Muscle layer of colon (tissue), 2 donors: ENCODE data around the gene NME8.

ENCODE experiments used
- H3K27ac ChIP-seq: one replicate; pipeline ENCODE4 v1.7.0; 2013; ENCODE audit warnings: low read depth, mild to moderate bottlenecking, low read length, moderate library complexity
- H3K27me3 ChIP-seq, 2 donors: one replicate each; pipeline ENCODE4 v1.7.0; 2013; ENCODE audit warnings: low read length in 2 of 2, mild to moderate bottlenecking in 2 of 2; ENCODE audit not compliant: insufficient read depth in 2 of 2, control insufficient read depth in 1 of 2
- H3K36me3 ChIP-seq: one replicate; pipeline ENCODE4 v1.7.0; 2013; ENCODE audit warnings: mild to moderate bottlenecking, low read length; ENCODE audit not compliant: insufficient read depth
- H3K4me1 ChIP-seq: one replicate; pipeline ENCODE4 v1.7.0; 2013; ENCODE audit warnings: mild to moderate bottlenecking, low read length; ENCODE audit not compliant: insufficient read depth
- H3K4me3 ChIP-seq, 2 donors: one replicate each; pipeline ENCODE4 v1.7.0; 2013; ENCODE audit warnings: low read length in 2 of 2, low read depth in 1 of 2, mild to moderate bottlenecking in 1 of 2, moderate library complexity in 1 of 2
- H3K9ac ChIP-seq: one replicate; pipeline ENCODE4 v1.7.0; 2013; ENCODE audit warnings: low read length
- H3K9me3 ChIP-seq: one replicate; pipeline ENCODE4 v1.7.0; 2013; ENCODE audit warnings: mild to moderate bottlenecking, low read length
- donor health status: abdominal sarcoma.
- donor health status: Adenocarcinoma of cecum.

Gene NME8

DNA sequence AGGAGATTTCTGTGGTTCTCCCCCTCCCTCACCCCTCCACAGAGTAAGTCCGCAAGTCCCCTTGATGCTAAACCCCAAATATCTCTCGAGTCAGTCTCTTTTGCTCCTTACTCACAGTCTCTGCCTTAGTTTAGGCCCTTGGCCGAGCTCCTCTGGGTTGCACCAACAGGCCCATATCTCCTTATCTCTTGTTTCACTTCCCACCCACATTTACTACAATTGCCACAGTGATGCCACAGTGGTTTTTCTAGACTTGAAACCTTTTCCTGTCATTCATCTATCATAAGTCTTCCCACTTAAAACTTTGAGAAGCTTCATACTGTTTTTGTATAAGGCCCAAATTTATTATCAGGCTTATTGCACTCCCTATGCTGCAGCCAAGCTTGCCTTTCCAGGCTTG, 23.4 kb upstream of the NME8 start:
- H3K27ac ChIP-seq: no peak overlapping the region
- no peak overlapping the region for H3K4me3 ChIP-seq
- no peaks in the 10 kb centered on the region for H3K9me3 ChIP-seq
- H3K27me3 ChIP-seq: no peaks in the 10 kb centered on the region
- H3K36me3 ChIP-seq: no peaks in the 10 kb centered on the region
- H3K4me1 ChIP-seq: no peaks in the 10 kb centered on the region
- no peak overlapping the region for H3K9ac ChIP-seq

GRCh38 chr7:37826825-37827224, 21.6 kb upstream of the NME8 start:
- Histone ChIP-seq H3K27ac (no peak overlapping the region), H3K9ac (no peak overlapping the region), H3K36me3 (no peaks in the 10 kb centered on the region), H3K27me3 (no peaks in the 10 kb centered on the region), H3K9me3 (no peaks in the 10 kb centered on the region), H3K4me3 (no peak overlapping the region), H3K4me1 (no peaks in the 10 kb centered on the region)

DNA sequence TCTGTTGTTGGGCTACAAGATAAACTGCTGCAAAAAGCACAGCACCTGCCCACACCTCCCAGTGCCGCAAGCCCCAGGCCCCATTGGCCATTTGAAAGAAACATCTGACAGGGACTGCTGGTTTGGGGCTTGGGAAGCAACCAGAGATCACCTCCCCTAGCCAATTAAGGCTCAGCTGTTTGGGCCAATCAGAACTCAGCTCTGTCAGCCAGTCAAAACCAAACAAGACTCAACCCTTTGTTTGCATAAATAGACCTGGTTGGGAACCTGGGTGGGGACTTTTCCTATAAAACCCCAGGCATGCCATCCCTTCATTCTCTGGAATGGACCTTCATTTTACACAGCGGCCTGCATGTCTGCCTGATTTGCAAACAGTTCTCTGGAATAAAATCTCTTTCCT, 17.2 kb upstream of the NME8 start:
- H3K9me3 ChIP-seq: no peaks in the 10 kb centered on the region
- no peak overlapping the region for H3K9ac ChIP-seq
- no peaks in the 10 kb centered on the region for H3K27me3 ChIP-seq
- no peak overlapping the region for H3K4me3 ChIP-seq
- H3K36me3 ChIP-seq: no peaks in the 10 kb centered on the region
- no peak overlapping the region for H3K27ac ChIP-seq
- no peaks in the 10 kb centered on the region for H3K4me1 ChIP-seq

DNA sequence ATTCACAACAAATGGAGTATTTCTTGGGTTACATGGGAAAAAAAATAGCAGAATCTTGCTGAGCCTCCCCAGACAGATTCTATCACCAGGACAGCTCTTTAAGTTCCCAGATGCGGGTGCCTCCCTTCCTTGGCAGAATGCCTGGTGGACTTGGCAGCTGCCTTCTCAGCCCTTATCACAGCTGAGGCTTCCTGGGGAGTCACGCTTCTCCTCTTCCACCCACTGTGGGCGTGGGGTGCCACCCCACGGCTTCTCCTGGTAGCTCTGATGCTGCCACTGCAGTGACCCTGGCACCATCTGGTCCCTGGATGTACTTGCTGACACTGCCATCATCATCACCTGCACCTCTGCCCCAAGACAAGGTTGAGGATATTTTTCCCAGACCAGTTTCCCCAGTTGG, 16.2 kb upstream of the NME8 start:
- H3K36me3 ChIP-seq: no peaks in the 10 kb centered on the region
- H3K4me1 ChIP-seq: no peaks in the 10 kb centered on the region
- no peak overlapping the region for H3K27ac ChIP-seq
- no peaks in the 10 kb centered on the region for H3K27me3 ChIP-seq
- H3K9ac ChIP-seq: no peak overlapping the region
- no peak overlapping the region for H3K4me3 ChIP-seq
- H3K9me3 ChIP-seq: no peaks in the 10 kb centered on the region

- H3K36me3 ChIP-seq: no peaks in the 10 kb centered on the region
- H3K27ac ChIP-seq: no peak overlapping the region
- no peaks in the 10 kb centered on the region for H3K9me3 ChIP-seq
- H3K9ac ChIP-seq: no peak overlapping the region
- H3K4me1 ChIP-seq: no peaks in the 10 kb centered on the region
- H3K27me3 ChIP-seq: no peaks in the 10 kb centered on the region
- H3K4me3 ChIP-seq: peak overlapping the region; percentile 2 to 56
These were observed 15.1 kb upstream of the NME8 start for GRCh38 chr7:37833107-37833817.

DNA sequence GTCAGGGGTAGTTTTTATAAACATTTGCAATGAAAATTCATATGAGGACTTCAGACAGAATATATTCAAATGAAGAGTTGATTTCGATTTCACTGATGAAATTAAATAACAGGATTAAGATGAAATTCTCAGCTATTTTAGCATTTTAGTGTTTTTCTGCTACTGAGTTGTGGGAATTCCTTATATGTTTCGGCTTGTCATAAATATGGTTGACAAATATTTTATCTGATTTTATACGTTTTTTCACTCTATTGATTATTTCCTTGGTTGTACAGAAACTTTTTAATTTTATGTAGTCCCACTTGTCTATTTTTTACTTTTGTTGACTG, 14.6 kb upstream of the NME8 start:
- no peaks in the 10 kb centered on the region for H3K27me3 ChIP-seq
- no peaks in the 10 kb centered on the region for H3K4me1 ChIP-seq
- H3K27ac ChIP-seq: no peak overlapping the region
- no peaks in the 10 kb centered on the region for H3K36me3 ChIP-seq
- no peaks in the 10 kb centered on the region for H3K9me3 ChIP-seq
- H3K4me3 ChIP-seq: no peak overlapping the region
- H3K9ac ChIP-seq: no peak overlapping the region

- H3K36me3 ChIP-seq: no peaks in the 10 kb centered on the region
- H3K27me3 ChIP-seq: no peaks in the 10 kb centered on the region
- no peaks in the 10 kb centered on the region for H3K4me1 ChIP-seq
- no peak overlapping the region for H3K4me3 ChIP-seq
- H3K9ac ChIP-seq: no peak overlapping the region
- no peak overlapping the region for H3K27ac ChIP-seq
- H3K9me3 ChIP-seq: no peaks in the 10 kb centered on the region
These were observed 5.1 kb downstream of the NME8 start for GRCh38 chr7:37853468-37853867.

DNA sequence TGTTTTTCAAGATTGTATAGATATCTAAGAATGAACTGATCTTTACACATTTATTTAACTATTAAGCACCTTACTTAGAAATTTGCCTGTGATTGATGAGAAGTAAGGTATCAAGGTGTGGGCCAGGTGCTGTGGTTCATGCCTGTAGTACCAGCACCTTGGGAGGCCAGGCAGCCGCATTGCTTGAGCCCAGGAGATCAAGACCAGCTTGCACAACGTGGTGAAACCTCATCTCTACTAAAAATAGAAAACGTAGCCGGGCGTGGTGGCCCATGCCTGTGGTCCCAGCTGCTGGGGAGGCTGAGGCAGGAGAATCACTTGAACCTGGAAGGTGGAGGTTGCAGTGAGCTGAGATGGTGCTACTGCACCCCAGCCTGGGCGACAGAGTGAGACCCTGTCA, 33.7 kb downstream of the NME8 start:
- H3K27me3 ChIP-seq: no peaks in the 10 kb centered on the region
- no peaks in the 10 kb centered on the region for H3K36me3 ChIP-seq
- no peak overlapping the region for H3K27ac ChIP-seq
- no peaks in the 10 kb centered on the region for H3K9me3 ChIP-seq
- no peaks in the 10 kb centered on the region for H3K4me1 ChIP-seq
- H3K4me3 ChIP-seq: no peak overlapping the region
- H3K9ac ChIP-seq: no peak overlapping the region

- Histone ChIP-seq H3K36me3 (no peaks in the 10 kb centered on the region), H3K9ac (no peak overlapping the region), H3K27me3 (no peaks in the 10 kb centered on the region), H3K4me1 (no peaks in the 10 kb centered on the region), H3K27ac (no peak overlapping the region), H3K9me3 (no peaks in the 10 kb centered on the region), H3K4me3 (no peak overlapping the region)
These were observed 45.0 kb downstream of the NME8 start for GRCh38 chr7:37893359-37893758.

- no peaks in the 10 kb centered on the region for H3K9me3 ChIP-seq
- no peaks in the 10 kb centered on the region for H3K36me3 ChIP-seq
- H3K27ac ChIP-seq: no peak overlapping the region
- no peaks in the 10 kb centered on the region for H3K4me1 ChIP-seq
- no peaks in the 10 kb centered on the region for H3K27me3 ChIP-seq
- no peak overlapping the region for H3K4me3 ChIP-seq
- no peak overlapping the region for H3K9ac ChIP-seq
These were observed 46.3 kb downstream of the NME8 start for GRCh38 chr7:37894671-37895070.

DNA sequence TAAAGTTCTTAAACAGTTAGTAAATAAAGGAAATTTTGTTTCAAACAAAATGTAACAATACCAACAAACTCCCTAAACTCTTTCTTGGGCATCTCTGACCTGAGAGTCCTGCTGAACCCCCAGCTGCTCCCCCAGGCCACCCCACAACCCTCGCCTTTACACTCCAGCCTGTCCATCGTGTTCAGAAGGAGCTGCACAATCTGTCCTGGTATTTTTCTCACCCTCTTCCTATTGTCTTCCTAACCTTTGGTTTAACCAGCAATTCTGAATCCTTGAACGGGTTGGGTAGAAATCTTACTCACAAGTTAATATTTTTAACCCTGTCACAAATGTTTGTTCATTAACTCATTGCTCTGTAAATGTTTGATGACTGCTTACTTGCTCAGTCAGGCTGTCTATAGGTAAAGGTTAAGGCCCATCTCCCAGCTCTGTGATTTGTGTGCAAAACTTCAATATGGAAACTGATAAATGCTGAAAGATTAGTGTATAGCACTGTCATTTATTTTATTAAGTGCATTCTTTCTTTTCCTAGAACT, 51.4 kb downstream of the NME8 start:
- no peaks in the 10 kb centered on the region for H3K9me3 ChIP-seq
- no peak overlapping the region for H3K27ac ChIP-seq
- peaks cover 5% of the 10 kb centered on the region for H3K4me1 ChIP-seq
- H3K4me3 ChIP-seq: no peak overlapping the region
- H3K9ac ChIP-seq: no peak overlapping the region
- no peaks in the 10 kb centered on the region for H3K36me3 ChIP-seq
- H3K27me3 ChIP-seq: no peaks in the 10 kb centered on the region

DNA sequence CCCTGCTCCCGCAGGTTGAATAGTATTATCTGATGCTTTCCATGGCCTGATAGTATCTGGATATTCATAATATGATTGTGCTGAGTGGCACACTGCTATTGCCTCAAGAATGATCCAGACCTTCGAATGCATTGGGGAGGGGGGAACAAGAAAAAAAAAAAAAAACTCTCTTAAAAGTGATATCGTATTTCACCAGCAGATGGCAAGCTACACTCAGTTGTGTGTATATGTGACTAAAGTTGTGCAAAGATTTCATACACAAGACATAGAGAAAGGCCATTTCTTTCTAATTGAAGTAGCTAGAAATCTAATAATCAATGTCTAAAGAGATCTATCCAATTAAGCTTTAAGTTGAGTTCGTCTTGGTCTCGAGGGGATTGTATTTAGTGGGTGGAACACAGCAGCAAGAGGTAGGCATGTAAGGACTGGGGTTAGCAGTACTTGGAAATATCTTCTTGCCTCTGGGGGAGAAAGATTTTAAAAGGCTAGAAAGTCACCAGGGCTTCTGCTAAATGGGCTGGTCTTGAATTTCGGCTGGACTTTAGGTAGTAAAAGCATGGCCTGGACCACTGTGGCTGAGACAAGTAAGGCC, 52.9 kb downstream of the NME8 start:
- H3K27ac ChIP-seq: no peak overlapping the region
- no peaks in the 10 kb centered on the region for H3K27me3 ChIP-seq
- H3K4me1 ChIP-seq: peaks cover 5% of the 10 kb centered on the region
- no peak overlapping the region for H3K4me3 ChIP-seq
- H3K9ac ChIP-seq: no peak overlapping the region
- H3K36me3 ChIP-seq: no peaks in the 10 kb centered on the region
- H3K9me3 ChIP-seq: no peaks in the 10 kb centered on the region
